Measurements from ENCODE around the gene RP2.

The RP2 gene

DNA sequence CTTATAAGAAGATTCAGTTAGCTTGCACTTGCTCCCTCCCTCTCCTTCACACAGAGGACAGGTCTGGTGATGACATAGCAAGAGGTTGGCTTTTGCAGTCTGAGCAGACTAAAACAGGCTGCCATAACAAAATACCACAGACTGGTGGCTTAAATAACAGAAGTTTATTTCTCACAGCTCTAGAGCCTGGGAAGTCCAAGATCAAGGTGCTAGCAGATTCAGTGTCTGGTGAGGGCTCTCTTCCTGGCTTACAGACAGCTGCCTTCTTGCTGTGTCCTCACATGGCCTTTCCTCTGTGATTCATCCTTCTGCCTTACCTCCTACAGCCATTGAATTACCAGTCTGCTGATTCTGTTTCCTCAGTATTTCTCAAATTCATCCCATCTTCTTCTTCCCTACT lies 13.1 kb downstream of the RP2 start:
- DNase-seq, result no peak

- no peak for DNase-seq
These were observed 13.9 kb downstream of the RP2 start for GRCh38 chrX:46850771-46851170.

- DNase-seq, result no peak
These were observed 19.6 kb downstream of the RP2 start for GRCh38 chrX:46856483-46856882.

DNA sequence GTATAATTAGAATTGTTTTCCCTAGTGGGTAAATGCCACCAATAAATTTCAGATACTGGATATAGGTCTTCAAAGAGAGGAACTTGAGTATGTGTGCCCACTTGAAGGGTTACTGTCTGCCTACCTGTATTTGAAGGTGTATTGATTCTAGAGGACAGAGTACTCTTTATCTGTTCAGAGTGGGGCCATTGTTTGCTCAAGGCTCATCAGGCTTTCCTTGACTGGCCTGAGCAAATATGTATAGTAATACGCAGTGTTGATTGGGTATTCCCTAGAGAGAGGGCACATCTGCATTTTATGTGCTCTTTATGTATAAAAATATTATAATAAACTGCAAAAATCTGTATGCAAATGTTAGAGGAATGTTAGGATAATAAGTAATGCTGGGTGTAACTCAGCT lies 23.7 kb downstream of the RP2 start:
- no peak for DNase-seq

GRCh38 chrX:46863072-46863471 lies 26.2 kb downstream of the RP2 start:
- no peak for DNase-seq

DNA sequence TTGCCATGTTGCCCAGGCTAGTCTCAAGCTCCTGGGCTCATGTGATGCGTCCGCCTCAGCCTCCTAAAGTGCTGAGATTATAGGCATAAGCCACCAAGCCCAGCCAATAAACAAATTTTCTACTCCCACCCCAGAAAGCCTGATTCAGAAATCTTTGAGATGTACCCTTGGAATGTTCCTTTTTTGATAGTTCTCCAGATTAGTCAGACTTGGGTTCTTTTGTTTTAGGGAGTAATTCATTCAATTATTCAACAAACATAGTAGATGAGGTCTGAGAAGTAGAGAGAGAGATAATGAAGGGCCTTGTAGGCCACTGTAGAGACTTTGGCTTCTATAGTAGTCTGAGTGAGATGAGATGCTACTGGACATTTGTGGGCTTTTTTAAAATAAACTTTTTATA lies 27.8 kb downstream of the RP2 start:
- DNase-seq, result no peak

DNA sequence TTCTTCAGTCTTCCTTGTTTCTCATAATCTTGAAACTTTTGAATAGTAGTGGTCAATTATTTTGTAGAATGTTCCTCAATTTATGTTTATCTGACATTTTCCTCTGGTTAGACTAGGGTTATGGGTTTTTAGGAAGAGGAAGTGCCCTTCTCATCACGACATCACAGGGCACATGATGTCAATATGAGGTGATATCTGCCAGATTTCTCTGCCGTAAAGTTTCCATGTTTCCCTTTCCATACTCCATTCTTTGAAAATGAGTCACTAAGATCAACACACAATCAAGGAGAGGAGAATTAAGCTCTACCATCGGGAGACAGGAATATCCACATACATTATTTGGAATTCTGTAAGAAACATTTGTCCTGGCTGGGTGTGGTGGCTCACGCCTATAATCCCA lies 28.4 kb downstream of the RP2 start:
- DNase-seq, result no peak

DNA sequence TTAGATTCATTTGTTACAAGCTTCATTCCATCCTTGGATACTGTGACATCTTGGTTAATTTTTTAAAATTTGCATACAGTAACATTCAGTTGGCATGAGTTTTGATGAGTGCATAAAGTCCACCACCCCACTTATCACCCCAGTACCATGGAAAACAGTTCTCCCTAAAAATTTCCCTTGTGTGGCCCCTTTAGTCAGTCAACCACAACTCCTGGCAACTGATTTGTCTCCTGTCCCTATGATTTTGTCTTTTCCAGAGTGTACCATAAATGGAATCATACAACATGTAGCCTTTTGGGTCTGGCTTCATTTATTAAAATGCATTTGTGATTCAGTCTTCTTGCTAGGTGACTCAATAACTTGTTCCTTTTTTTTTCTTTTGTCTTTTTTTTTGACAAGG lies 29.9 kb downstream of the RP2 start:
- no peak for DNase-seq

DNA sequence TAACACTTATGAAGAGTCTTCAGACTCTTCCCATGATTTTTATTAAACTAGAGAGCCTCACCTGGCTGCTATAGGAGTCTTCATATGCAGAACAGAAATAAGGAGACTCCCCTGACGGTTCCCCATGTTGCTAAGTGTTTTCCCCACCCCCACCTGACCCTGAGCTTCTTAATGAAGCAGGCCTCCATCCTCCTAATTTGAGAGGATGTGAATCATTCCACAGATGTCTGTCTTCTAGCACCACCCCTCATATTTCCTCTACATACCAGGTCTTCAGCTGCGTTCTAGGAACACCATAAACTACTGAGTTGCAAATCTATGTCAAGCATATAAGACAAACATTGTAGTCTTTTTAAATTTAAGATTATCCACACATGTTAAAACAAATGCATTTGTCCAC lies 36.9 kb downstream of the RP2 start:
- DNase-seq, result no peak

- DNase-seq, result no peak
These were observed 40.1 kb downstream of the RP2 start for GRCh38 chrX:46876901-46877300.

- no peak for DNase-seq
These were observed 45.4 kb downstream of the RP2 start for GRCh38 chrX:46882266-46882665.

DNA sequence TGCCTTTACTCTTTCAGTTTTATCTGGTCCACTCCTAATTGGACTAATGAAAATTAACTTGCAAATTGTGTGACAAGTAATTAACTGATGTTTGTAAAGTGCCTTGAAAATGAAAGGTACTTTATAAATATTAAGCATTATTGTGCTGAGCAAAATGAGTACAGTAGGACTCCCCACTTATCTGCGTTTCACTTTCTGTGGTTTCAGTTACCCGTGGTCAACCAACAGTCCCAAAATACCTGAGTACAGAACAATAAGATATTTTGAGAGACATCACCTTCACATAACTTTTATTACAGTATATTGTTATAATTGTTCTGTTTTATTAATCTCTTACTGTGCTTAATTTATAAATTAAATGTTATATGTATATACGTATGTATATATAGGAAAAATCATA lies 48.0 kb downstream of the RP2 start:
- DNase-seq, result no peak

- DNase-seq, result no peak
These were observed 61.4 kb downstream of the RP2 start for GRCh38 chrX:46898207-46898606.

- peak; percentile 81 for DNase-seq
These were observed 66.8 kb downstream of the RP2 start for GRCh38 chrX:46903458-46904242.

DNA sequence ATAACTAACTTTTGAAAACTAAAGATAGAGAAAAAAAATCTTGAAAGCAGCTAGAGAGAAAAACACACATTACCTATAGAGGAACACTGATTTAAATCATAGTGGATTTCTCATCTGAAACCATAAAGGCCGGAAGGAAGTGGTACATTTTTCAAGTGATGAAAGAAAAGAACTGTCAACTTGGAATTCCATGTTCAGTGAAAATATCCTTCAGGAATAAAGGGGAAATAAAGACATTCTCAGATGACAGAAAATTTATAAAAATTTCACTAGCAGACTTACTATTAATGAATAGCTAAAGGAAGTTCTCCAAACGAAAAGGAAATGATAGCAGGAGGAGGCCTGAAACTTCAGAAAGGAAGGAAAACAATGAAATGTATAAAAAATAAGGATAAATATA lies 67.8 kb downstream of the RP2 start:
- no peak for DNase-seq

GRCh38 chrX:46910415-46910814 lies 73.6 kb downstream of the RP2 start:
- no peak for DNase-seq

- DNase-seq, result peak; percentile 71
These were observed 75.3 kb downstream of the RP2 start, which contains the start of gene JADE3 for GRCh38 chrX:46912098-46912602. Gene JADE3 (plus strand): TSS chrX:46912421. CDS start chrX:46984895, 72,474 bp downstream.

GRCh38 chrX:46912603-46913491 lies 76.0 kb downstream of the RP2 start:
- DNase-seq, result peak; percentile 69

DNA sequence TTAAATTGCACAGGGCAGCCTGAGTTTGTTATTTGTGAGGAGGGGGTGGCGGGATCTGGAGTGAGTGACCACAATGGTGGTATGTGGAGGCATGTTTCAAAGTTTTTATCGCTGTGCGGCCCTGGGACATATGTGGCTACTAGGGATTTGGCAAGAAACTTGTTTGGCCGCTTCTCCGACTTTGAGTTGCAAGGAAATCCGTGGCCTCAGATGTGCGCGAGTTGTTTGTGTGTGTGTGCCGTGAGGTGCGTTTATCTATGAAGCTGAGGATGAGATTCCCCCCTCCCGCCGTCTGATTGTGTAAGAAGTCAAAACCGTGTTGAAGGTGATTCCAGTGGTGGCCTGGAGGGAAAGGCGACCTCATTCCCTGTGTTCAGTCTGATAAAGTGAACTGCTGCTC lies 76.8 kb downstream of the RP2 start:
- no peak for DNase-seq

GRCh38 chrX:46916273-46916672 lies 79.4 kb downstream of the RP2 start:
- no peak for DNase-seq

- DNase-seq, result no peak
These were observed 80.8 kb downstream of the RP2 start for GRCh38 chrX:46917622-46918021.

DNA sequence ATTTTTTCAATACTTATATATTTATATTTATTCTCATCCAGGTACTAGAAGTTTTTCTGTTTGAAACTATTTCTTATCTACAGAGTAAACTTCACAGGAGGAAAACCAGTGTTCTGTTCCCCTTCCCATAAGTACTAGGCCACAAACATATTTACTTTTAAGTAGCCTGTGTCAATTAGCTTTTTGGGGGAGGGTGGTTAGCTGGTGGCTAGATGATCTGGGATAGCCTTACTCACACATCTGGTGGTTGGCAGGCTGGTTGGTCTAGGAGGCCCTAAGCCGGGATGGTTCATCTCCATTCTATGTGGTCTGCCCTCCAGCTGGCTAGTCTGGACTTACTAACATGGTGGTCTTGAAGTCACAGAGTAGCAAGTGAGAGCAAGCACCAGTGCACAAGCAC lies 81.6 kb downstream of the RP2 start:
- no peak for DNase-seq

DNA sequence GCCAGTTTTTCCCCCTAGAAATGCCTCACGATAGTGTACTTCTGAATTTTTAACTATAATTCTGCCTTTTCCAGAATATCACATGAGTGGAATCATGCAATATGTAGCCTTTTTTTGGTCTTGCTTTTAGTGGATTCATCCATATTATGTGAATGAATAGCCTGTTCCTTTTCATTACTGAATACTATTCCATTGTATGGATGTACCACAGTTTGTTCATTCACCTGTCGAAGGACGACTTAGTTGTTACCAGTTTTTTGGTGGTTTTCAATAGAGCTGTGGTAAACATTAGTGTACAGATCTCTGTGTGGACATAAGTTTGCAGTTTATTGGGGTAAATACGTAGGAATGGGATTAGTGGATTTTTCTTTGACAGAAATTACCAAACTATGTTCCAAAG lies 83.4 kb downstream of the RP2 start:
- DNase-seq, result no peak

DNA sequence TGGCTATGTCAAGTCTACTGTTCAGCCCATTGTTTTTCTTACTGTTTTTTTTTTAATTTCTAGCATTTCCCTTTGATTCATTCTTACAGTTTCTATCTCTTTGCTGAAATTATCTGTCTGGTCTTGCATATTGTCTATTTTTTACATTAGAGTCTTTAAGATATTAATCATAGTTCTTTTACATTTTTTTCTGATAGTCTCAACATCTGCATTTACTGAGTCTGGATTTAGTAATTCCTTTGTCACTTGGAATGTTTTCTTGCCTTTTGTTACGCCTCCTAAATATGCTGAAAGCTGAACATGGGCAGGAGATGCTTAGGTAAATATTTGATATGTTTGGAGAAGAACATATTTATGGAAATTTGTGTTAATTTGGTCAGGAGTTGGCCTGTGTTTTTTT lies 85.8 kb downstream of the RP2 start:
- no peak for DNase-seq

Data from activated effector memory CD4-positive, alpha-beta T cell treated with anti-CD3 and anti-CD28 coated beads, Interleukin-2, amount 50 U/mL, for 16 hours (primary cell).